T47D (cell line): ENCODE measurements around the gene SLC6A16.
"Not testable (repeated sequence)": the region's sequence is repeated elsewhere in the genome, so short reads cannot be mapped to it uniquely, and the experiment has no call there.

Experiments used
- DNase-seq, 2 experiments: peaks; one replicate each; pipeline versions ENCODE4 v3.0.0 to v3.0.0-alpha.2; 2011 to 2012; ENCODE audit warnings: low read depth in 1 of 2, low spot score in 1 of 2
- JUND ChIP-seq: IDR thresholded peaks from 2 replicates; pipeline ENCODE4 v1.6.1; 2012; ENCODE audit warnings: low read depth
- in situ Hi-C: cut with HindIII; loops from 2 replicates; pipeline ENCODE4 v1.10.0; 2016; ENCODE audit warnings: low sequenced_read_pairs, low pct_unique_long_range_greater_than_20kb

The SLC6A16 gene

DNA sequence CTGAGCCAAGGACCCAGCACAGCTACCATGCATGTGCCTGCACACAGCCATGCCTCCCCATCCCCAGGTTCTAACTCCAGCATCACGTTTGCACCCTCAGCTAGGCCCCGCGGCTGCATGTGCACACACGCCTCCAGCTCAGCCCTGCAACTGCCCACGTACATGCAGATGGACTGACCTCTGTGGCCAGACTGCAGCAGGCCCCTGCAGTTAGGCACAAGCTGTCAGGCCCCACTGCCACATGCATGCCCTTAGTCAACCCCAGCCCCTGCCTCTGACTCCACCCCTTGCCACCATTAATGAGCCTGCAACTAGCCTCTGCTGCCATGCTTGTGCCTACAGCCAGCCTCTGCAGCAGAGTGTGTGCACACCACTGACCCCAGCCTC, 23.1 kb downstream of the SLC6A16 start:
- in situ Hi-C loops, result no loop called here
- no peak for DNase-seq
- TF ChIP-seq JUND, result no peak

DNA sequence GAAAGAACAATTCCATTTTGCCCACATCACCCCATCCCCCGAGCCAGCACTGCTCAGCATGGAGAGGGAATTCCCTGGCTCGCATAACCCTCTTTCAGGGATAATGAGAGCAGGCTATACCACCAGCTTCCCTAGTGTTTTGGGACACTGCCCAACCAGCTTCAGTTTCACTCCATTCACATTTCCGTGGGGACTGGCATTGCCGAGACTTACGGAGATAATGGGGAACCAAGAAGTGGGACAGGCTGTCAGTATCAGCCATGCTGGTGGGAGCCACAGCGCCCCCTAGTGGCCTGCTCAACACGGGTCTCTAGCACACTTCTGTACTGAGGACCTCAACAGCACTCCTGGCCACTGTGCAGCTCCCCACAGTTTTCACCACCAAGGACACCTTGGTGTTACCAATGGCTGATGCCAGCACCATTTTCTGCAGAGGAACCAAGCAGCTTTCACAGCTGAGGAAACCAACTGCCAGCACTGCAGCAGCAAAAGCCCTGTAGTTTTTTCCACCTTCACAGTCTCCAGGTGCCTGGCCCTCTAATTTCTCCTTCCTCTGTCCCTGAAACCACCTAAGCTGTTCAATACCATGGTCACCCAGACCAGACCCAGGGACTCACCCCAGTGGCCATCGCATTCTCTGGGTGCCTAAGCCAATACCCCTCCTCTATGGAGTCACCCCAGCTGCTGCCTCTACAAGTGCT, 23.7 kb downstream of the SLC6A16 start:
- in situ Hi-C loops, result no loop called here
- peak; percentile 42 to 67 for DNase-seq
- no peak for TF ChIP-seq JUND

- DNase-seq, in situ Hi-C loops: not testable (repeated sequence)
Measured at GRCh38 chr19:49298653-49299052, 26.3 kb downstream of the SLC6A16 start.

- no peak for TF ChIP-seq JUND
- in situ Hi-C loops, result no loop called here
- DNase-seq, result no peak
Measured at GRCh38 chr19:49297403-49297802, 27.6 kb downstream of the SLC6A16 start.

DNA sequence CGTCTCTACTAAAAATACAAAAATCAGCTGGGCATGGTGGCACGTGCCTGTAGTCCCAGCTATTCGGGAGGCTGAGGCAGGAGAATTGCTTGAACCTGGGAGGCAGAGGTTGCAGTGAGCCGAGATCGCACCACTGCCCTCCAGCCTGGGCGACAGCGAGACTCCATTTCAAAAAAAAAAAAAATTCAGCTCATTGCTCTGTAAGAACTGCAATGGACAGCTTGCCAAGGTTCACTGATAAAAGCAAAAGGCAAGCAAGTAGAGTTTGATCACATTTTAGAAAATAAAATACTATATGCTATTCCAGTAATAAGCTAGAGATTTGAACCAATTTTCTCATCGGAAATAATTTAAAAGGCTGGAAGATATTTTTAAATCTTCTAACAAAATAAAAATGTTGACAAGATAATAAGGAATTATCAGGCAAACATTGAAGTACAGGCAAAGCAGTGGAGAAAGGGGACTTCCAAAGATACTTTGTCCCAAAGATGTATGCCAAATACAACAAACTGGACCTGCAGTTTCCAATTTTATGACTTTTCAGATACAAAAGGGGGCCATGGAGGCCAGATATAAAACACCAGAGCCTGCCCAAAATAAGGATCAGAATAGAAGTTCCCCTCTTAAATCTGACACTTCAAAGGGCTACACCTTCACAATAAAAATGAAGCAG, 29.6 kb downstream of the SLC6A16 start:
- no peak for TF ChIP-seq JUND
- in situ Hi-C loops, result no loop called here
- no peak for DNase-seq

GRCh38 chr19:49294401-49294800, 30.6 kb downstream of the SLC6A16 start:
- no peak for TF ChIP-seq JUND
- in situ Hi-C loops, result no loop called here
- DNase-seq, result no peak

DNA sequence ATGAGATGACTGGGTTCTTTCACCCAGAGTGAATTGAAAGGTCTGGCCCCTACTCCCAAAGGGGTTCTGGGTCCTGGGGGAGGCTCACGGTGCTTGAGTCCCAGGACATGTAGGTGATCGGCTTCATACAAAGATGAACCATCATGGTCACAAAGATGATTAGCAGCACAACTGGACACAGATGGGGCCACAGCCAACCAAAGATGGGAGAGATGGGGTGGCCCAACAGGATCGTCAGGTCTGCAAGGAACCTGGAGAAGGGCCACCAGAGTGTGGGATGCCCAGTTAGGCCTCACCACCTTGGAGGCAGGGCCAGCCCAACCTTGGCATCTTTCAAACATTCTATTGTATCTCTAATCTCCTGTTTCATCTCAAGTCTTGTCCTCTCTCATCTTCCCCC, 34.5 kb downstream of the SLC6A16 start:
- DNase-seq, result no peak
- no peak for TF ChIP-seq JUND
- in situ Hi-C loops, result no loop called here

- in situ Hi-C loops, result not testable (repeated sequence)
Measured at GRCh38 chr19:49289286-49289685, 35.7 kb downstream of the SLC6A16 start.

GRCh38 chr19:49288205-49288604, 36.8 kb downstream of the SLC6A16 start:
- in situ Hi-C loops, result not testable (repeated sequence)

More at GRCh38 chr19:49289286-49289685, 35.7 kb downstream of the SLC6A16 start:
- DNase-seq, result not testable (repeated sequence)

GRCh38 chr19:49287141-49287770, 37.7 kb downstream of the SLC6A16 start:
- no peak for TF ChIP-seq JUND
- in situ Hi-C loops, result no loop called here
- DNase-seq, result no peak

More at GRCh38 chr19:49288205-49288604, 36.8 kb downstream of the SLC6A16 start:
- DNase-seq, result not testable (repeated sequence)

GRCh38 chr19:49282184-49282583, 42.8 kb downstream of the SLC6A16 start:
- in situ Hi-C loops, result no loop called here
- TF ChIP-seq JUND, result no peak
- DNase-seq, result no peak

DNA sequence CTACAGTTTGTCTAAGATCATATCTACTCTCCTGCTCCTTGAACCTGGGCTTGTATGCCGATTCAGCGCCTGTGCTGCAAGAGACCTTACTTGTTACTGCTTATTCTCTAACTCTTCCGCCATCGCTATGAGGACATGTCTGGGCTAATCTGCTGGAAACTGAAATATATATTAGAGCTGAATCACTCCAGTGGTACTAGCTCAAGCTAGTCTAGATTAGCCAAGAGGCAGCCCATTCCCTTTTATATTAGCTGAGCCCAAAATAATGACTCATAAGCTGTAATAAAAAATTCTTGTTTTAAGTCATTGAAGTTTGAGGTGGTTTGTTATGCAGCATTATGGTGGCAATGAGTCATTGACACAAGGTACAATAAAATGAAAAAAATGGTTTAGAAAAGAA, 52.8 kb downstream of the SLC6A16 start:
- TF ChIP-seq JUND, result no peak
- in situ Hi-C loops, result no loop called here
- no peak for DNase-seq

DNA sequence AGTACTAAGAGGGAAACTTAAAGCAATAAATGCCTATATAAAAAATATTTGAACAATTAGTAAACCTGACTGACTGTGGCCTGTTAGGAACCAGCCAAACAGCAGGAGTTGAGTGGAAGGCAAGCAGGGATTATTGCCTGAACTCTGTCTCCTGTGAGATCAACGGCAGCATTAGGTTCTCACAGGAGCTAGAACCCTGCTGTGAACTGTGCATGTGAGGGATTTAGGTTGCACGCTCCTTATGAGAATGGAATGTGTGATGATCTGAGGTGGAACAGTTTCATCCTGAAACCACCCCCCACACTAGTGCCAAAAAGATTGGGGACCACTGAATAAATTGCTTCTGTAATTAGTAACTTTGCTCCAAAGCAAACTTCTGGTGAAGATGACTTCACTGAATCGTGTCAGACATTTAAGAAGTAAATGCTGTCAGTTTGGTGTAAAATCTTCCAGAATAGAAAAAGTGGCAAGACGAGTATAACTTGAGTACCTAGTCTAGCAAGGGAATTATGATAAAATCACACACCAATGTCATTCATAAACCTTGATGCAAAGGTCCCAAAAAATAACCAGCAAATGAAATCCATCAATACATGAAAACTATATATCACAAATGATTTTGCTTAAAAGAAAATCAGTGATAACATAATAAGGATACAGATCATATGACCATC, 53.8 kb downstream of the SLC6A16 start:
- no peak for TF ChIP-seq JUND
- in situ Hi-C loops, result no loop called here
- DNase-seq, result peak in 1 of 2 experiments; percentile 37

- in situ Hi-C loops, result not testable (repeated sequence)
- peak in 1 of 2 experiments; percentile 59 for DNase-seq
Measured at GRCh38 chr19:49266409-49266808, 58.6 kb downstream of the SLC6A16 start.
